Thymus (tissue), 11 donors: ENCODE results near the gene RND2. TPM values are rescaled to one million over a fixed set of nuclear protein-coding genes. Genes with fewer than 3 reads are reported as not detected.
"Not testable (repeated sequence)": the region's sequence is repeated elsewhere in the genome, so short reads cannot be mapped to it uniquely, and the experiment has no call there.

ENCODE experiments used
- DNase-seq, 9 donors: peaks; one replicate each; pipeline ENCODE4 v3.0.0-alpha.2; 2013; ENCODE audit warnings: low spot score in 9 of 9, low read depth in 6 of 9, missing footprints in 1 of 9
- H3K27ac ChIP-seq, 2 donors: one replicate each; pipeline ENCODE4 v1.5.1; 2013; ENCODE audit warnings: control low read depth in 1 of 2, low read depth in 1 of 2, low read length in 1 of 2, mild to moderate bottlenecking in 1 of 2, moderate library complexity in 1 of 2
- H3K27me3 ChIP-seq, 2 donors: one replicate each; pipeline ENCODE4 v1.5.1; 2013; ENCODE audit warnings: low read length in 1 of 2; ENCODE audit not compliant: control insufficient read depth in 2 of 2, insufficient read depth in 1 of 2
- H3K36me3 ChIP-seq, 2 donors: one replicate each; pipeline ENCODE4 v1.5.1; 2013; ENCODE audit warnings: low read length in 1 of 2, mild to moderate bottlenecking in 1 of 2, moderate library complexity in 1 of 2; ENCODE audit not compliant: control insufficient read depth in 2 of 2, insufficient read depth in 2 of 2
- H3K4me1 ChIP-seq, 2 donors: one replicate each; pipeline ENCODE4 v1.5.1; 2013; ENCODE audit warnings: low read length in 2 of 2; ENCODE audit not compliant: control insufficient read depth in 2 of 2, insufficient read depth in 2 of 2
- H3K4me3 ChIP-seq, 2 donors: one replicate each; pipeline ENCODE4 v1.5.1; 2013; ENCODE audit warnings: low read length in 2 of 2, control low read depth in 1 of 2, mild to moderate bottlenecking in 1 of 2
- H3K9me3 ChIP-seq, 2 donors: one replicate each; pipeline ENCODE4 v1.5.1; 2013; ENCODE audit warnings: low read length in 1 of 2, mild to moderate bottlenecking in 1 of 2; ENCODE audit not compliant: control insufficient read depth in 2 of 2, insufficient read depth in 1 of 2
- WGBS: extraction: QIAGEN DNeasy Blood & Tissue Kit; methylation state at CpG from one replicate; pipeline ENCODE4 v1.1.7; 2013; 5-methylcytosine and 5-hydroxymethylcytosine counted together
- polyA plus RNA-seq: library from polyadenylated mRNA; stranded (reverse); fragments of 200-250 nt; gene quantifications from one replicate; pipeline ENCODE4 v1.2.3, GENCODE V29; 2013
- total RNA-seq: library from RNA; stranded (reverse); fragments of 120-200 nt; gene quantifications from one replicate; pipeline ENCODE4 v1.2.4, GENCODE V29; 2013
- donor health status: healthy.

The RND2 gene
- total and polyA plus RNA-seq, 2 donors: 0.41 to 0.42 TPM

- not testable (repeated sequence) for H3K27me3 ChIP-seq, H3K4me3 ChIP-seq, H3K9me3 ChIP-seq, DNase-seq, H3K27ac ChIP-seq
- H3K36me3 ChIP-seq: peaks cover 47 to 49% of the 10 kb centered on the region in 2 donors
- peaks cover 5 to 21% of the 10 kb centered on the region in 2 donors for H3K4me1 ChIP-seq
- WGBS: 99% methylated on average over 13 of the region's 13 CpGs
These were observed 24.1 kb upstream of the RND2 start for GRCh38 chr17:43000894-43001293.

DNA sequence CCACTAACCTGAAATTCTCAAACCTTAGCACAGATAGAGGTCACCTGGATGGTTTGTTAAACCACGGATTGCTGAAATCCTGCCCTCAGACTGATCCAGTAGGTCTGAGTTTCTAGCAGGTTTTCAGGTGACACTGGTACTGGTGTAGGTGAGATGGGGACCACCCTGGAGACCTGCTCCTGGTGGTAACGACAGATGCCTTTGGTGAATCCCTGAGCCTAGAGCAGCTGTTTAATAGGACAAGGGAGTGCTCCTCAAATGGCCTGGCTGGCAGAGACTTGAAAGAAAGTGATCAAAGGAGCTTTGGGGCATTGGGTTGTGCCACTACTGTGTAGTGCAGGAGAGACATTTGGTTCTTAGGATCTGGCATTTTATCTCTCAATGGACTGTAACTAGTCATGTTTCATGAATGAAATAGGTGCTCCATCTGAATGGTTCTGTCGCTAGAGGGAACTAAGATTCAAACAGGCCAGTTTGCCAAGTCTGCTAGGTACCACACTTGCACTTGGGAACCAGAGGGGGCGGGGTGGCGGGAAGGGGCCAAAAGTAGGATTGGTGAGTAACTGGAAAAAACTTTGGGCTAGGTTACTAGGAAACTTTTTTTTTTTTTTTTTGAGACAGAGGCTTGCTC, 21.4 kb upstream of the RND2 start:
- DNase-seq: no peak
- H3K36me3 ChIP-seq: peaks cover 47 to 49% of the 10 kb centered on the region in 2 donors
- H3K4me1 ChIP-seq: peaks cover 5 to 22% of the 10 kb centered on the region in 2 donors
- WGBS: 95% methylated on average over 5 of the region's 5 CpGs
- no peak overlapping the region for H3K4me3 ChIP-seq
- no peaks in the 10 kb centered on the region for H3K27me3 ChIP-seq
- H3K9me3 ChIP-seq: no peaks in the 10 kb centered on the region
- H3K27ac ChIP-seq: no peak overlapping the region

GRCh38 chr17:43006639-43007551, 18.1 kb upstream of the RND2 start, which contains the start of gene IFI35:
IFI35 (plus strand) TSS chr17:43006784; CDS start chr17:43006948, 164 bp downstream.
- 39% methylated on average over 18 of the region's 18 CpGs for WGBS
- peaks cover 0 to 9% of the 10 kb centered on the region in 2 donors for H3K4me1 ChIP-seq
- H3K27me3 ChIP-seq: no peaks in the 10 kb centered on the region
- peaks cover 25 to 27% of the 10 kb centered on the region in 2 donors for H3K36me3 ChIP-seq
- peak within 1 kb of the TSS; percentile 45 to 83 for H3K4me3 ChIP-seq
- H3K9me3 ChIP-seq: no peaks in the 10 kb centered on the region
- peak; percentile 62 to 92 (median 80) for DNase-seq
- peak within 1 kb of the TSS; percentile 93 to 95 for H3K27ac ChIP-seq

- H3K4me1 ChIP-seq: peaks cover 0 to 9% of the 10 kb centered on the region in 2 donors
- WGBS: 96% methylated on average over 5 of the region's 5 CpGs
- H3K9me3 ChIP-seq: no peaks in the 10 kb centered on the region
- DNase-seq: no peak
- peaks cover 36 to 37% of the 10 kb centered on the region in 2 donors for H3K36me3 ChIP-seq
- H3K27me3 ChIP-seq: no peaks in the 10 kb centered on the region
- H3K27ac ChIP-seq: no peak overlapping the region
- no peak overlapping the region for H3K4me3 ChIP-seq
These were observed 14.2 kb upstream of the RND2 start for GRCh38 chr17:43010667-43011308.

- H3K27ac ChIP-seq: no peak overlapping the region
- DNase-seq: no peak
- H3K36me3 ChIP-seq: peaks cover 45 to 48% of the 10 kb centered on the region in 2 donors
- WGBS: 95% methylated on average over 15 of the region's 15 CpGs
- no peaks in the 10 kb centered on the region for H3K9me3 ChIP-seq
- H3K27me3 ChIP-seq: no peaks in the 10 kb centered on the region
- H3K4me3 ChIP-seq: no peak overlapping the region
- peaks cover 0 to 3% of the 10 kb centered on the region in 2 donors for H3K4me1 ChIP-seq
These were observed 13.1 kb upstream of the RND2 start for GRCh38 chr17:43011728-43012472.

GRCh38 chr17:43013296-43013695, 11.7 kb upstream of the RND2 start:
- H3K4me1 ChIP-seq: peaks cover 5 to 8% of the 10 kb centered on the region in 2 donors
- DNase-seq: no peak
- H3K27ac ChIP-seq: no peak overlapping the region
- 98% methylated on average over 8 of the region's 8 CpGs for WGBS
- peaks cover 48 to 52% of the 10 kb centered on the region in 2 donors for H3K36me3 ChIP-seq
- H3K27me3 ChIP-seq: no peaks in the 10 kb centered on the region
- no peaks in the 10 kb centered on the region for H3K9me3 ChIP-seq
- no peak overlapping the region for H3K4me3 ChIP-seq

DNA sequence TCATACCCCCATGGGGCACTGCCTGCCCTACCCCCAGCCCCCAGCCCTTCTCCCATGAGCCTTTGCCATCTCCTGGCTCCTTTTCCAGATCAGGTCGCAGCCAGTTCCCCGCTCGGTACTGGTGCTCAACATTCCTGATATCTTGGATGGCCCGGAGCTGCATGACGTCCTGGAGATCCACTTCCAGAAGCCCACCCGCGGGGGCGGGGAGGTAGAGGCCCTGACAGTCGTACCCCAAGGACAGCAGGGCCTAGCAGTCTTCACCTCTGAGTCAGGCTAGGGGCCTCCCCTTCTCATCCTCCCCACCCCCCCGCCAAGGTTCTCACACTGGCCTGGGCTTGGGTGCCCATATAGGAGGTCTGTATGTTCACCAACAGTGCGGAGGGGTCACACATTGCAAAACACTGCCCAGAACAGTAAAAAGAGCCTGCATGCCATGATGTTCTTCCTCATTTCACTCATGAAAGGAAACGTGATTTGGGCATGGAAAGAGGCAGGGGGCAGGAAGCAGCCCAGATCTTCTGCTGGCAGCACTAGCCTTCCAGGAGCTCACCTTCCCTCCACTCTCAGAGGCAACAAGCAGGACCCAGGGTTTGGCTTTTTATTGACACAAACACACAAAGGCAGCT, 10.9 kb upstream of the RND2 start:
- H3K4me1 ChIP-seq: peaks cover 14 to 16% of the 10 kb centered on the region in 2 donors
- DNase-seq: no peak

More for the DNA sequence above, 10.9 kb upstream of the RND2 start:
- no peak overlapping the region for H3K27ac ChIP-seq
- H3K4me3 ChIP-seq: no peak overlapping the region
- H3K36me3 ChIP-seq: peaks cover 48 to 54% of the 10 kb centered on the region in 2 donors
- H3K27me3 ChIP-seq: no peaks in the 10 kb centered on the region
- 93% methylated on average over 12 of the region's 12 CpGs for WGBS
- no peaks in the 10 kb centered on the region for H3K9me3 ChIP-seq
